Kidney epithelial cell (primary cell): ENCODE results near the gene USB1. TPM values are rescaled to one million over a fixed set of nuclear protein-coding genes. Genes with fewer than 3 reads are reported as not detected.
A peak's percentile ranks its signal among the peaks of the same experiment; 100 is the strongest.

Source experiments
- DNase-seq: peaks from one replicate; pipeline ENCODE4 v3.0.0-alpha.2; 2010; ENCODE audit warnings: low read depth
- H3K27me3 ChIP-seq: 2 replicates; pipeline ENCODE4 v1.6.0; 2011; ENCODE audit warnings: low read length; ENCODE audit not compliant: control insufficient read depth, insufficient read depth
- H3K36me3 ChIP-seq: 2 replicates; pipeline ENCODE4 v1.5.1; 2011; ENCODE audit warnings: low read length; ENCODE audit not compliant: control insufficient read depth, insufficient read depth
- H3K4me3 ChIP-seq: 2 replicates; pipeline ENCODE4 v1.5.1; 2011; ENCODE audit warnings: low read depth, mild to moderate bottlenecking, control low read depth, low read length
- CTCF ChIP-seq: IDR thresholded peaks from 2 replicates; pipeline ENCODE4 v1.5.1; 2011; ENCODE audit warnings: mild to moderate bottlenecking, moderate library complexity, low read length, control low read depth, inconsistent platforms; ENCODE audit not compliant: insufficient read depth, poor library complexity, severe bottlenecking
- total RNA-seq: library from RNA; depleted of rRNA; stranded (reverse); fragments of >200 nt; gene quantifications from 2 replicates; pipeline ENCODE4 v1.2.3, GENCODE V29; 2015

USB1 gene
- total RNA-seq, 1 donor from 2014 or later = 50.2 TPM

GRCh38 chr16:58025351-58026138 is 24.3 kb downstream of the USB1 start, which contains the start of gene MMP15:
MMP15 (plus strand) TSS chr16:58025754; CDS start chr16:58026351, 597 bp downstream.
- no peak for TF ChIP-seq CTCF
- Histone ChIP-seq H3K4me3 (peak within 1 kb of the TSS; percentile 60), H3K27me3 (no peaks in the 10 kb centered on the region), H3K36me3 (no peaks in the 10 kb centered on the region)
- peak; percentile 54 for DNase-seq

GRCh38 chr16:58026139-58026704 is 25.0 kb downstream of the USB1 start:
- no peak for TF ChIP-seq CTCF
- no peaks in the 10 kb centered on the region for H3K36me3 ChIP-seq
- DNase-seq = no peak
- H3K27me3 ChIP-seq = no peaks in the 10 kb centered on the region
- peak overlapping the region; percentile 60 for H3K4me3 ChIP-seq

- no peak for DNase-seq
- no peaks in the 10 kb centered on the region for H3K36me3 ChIP-seq
- H3K27me3 ChIP-seq = no peaks in the 10 kb centered on the region
- TF ChIP-seq CTCF = peak; percentile 8
- peak overlapping the region; percentile 60 for H3K4me3 ChIP-seq
Observed at GRCh38 chr16:58026705-58027160, 25.5 kb downstream of the USB1 start.

GRCh38 chr16:58027161-58027915 is 26.1 kb downstream of the USB1 start:
- Histone ChIP-seq H3K4me3 (peak overlapping the region; percentile 60), H3K27me3 (no peaks in the 10 kb centered on the region), H3K36me3 (no peaks in the 10 kb centered on the region)
- DNase-seq = no peak
- TF ChIP-seq CTCF = no peak

- H3K27me3 ChIP-seq = no peaks in the 10 kb centered on the region
- H3K36me3 ChIP-seq = no peaks in the 10 kb centered on the region
- DNase-seq = no peak
- no peak for TF ChIP-seq CTCF
- no peak overlapping the region for H3K4me3 ChIP-seq
Observed at GRCh38 chr16:58027916-58028455, 26.8 kb downstream of the USB1 start.
